GM18526 (cell line): ENCODE measurements around the gene SNX10.

ENCODE experiments used
- POLR2A ChIP-seq: IDR thresholded peaks from 3 replicates; pipeline ENCODE4 v1.6.1; 2011; ENCODE audit not compliant: insufficient read length; ENCODE audit errors: extremely low read depth

Gene SNX10

GRCh38 chr7:26346611-26347203, 55.0 kb downstream of the SNX10 start:
- no peak for TF ChIP-seq POLR2A

GRCh38 chr7:26348234-26348851, 56.7 kb downstream of the SNX10 start:
- no peak for TF ChIP-seq POLR2A

- TF ChIP-seq POLR2A, result no peak
Measured at GRCh38 chr7:26349005-26349915, 57.6 kb downstream of the SNX10 start.

- no peak for TF ChIP-seq POLR2A
Measured at GRCh38 chr7:26351171-26351570, 59.5 kb downstream of the SNX10 start.

GRCh38 chr7:26356229-26356628, 64.6 kb downstream of the SNX10 start:
- TF ChIP-seq POLR2A, result no peak

GRCh38 chr7:26356929-26357798, 65.5 kb downstream of the SNX10 start:
- no peak for TF ChIP-seq POLR2A

GRCh38 chr7:26357799-26358151, 66.1 kb downstream of the SNX10 start:
- TF ChIP-seq POLR2A, result no peak

GRCh38 chr7:26360650-26361049, 69.0 kb downstream of the SNX10 start:
- TF ChIP-seq POLR2A, result no peak

GRCh38 chr7:26361637-26362036, 70.0 kb downstream of the SNX10 start:
- TF ChIP-seq POLR2A, result no peak

- TF ChIP-seq POLR2A, result no peak
Measured at GRCh38 chr7:26363465-26363864, 71.8 kb downstream of the SNX10 start.

- no peak for TF ChIP-seq POLR2A
Measured at GRCh38 chr7:26365077-26365900, 73.6 kb downstream of the SNX10 start.

- no peak for TF ChIP-seq POLR2A
Measured at GRCh38 chr7:26365901-26366275, 74.2 kb downstream of the SNX10 start.

GRCh38 chr7:26367219-26367711, 75.6 kb downstream of the SNX10 start:
- no peak for TF ChIP-seq POLR2A

GRCh38 chr7:26368542-26368941, 76.9 kb downstream of the SNX10 start:
- TF ChIP-seq POLR2A, result no peak
